NB4 (cell line): ENCODE data around the gene FARP1.

Experiments
- DNase-seq: peaks from one replicate; pipeline ENCODE4 v3.0.0; 2010; ENCODE audit warnings: low read depth
- H3K4me3 ChIP-seq: one replicate; pipeline ENCODE4 v1.5.1; 2011; ENCODE audit warnings: mild to moderate bottlenecking, low read depth, low read length, moderate library complexity
- MYC ChIP-seq: IDR thresholded peaks from 2 replicates; pipeline ENCODE4 v1.6.1; 2011; ENCODE audit warnings: low read depth, low read length
- POLR2A ChIP-seq: IDR thresholded peaks from 2 replicates; pipeline ENCODE4 v1.6.1; 2011; ENCODE audit warnings: mild to moderate bottlenecking; ENCODE audit not compliant: insufficient read length; ENCODE audit errors: extremely low read depth
- TF ChIP-seq, protein P1 (sequence below): IDR thresholded peaks from one replicate; pipeline ENCODE4 v1.5.1; 2012; ENCODE audit warnings: low read depth, low read length
- TF ChIP-seq, protein P2 (sequence below): IDR thresholded peaks from 2 replicates; pipeline ENCODE4 v1.6.1; 2011; ENCODE audit warnings: low read depth, low read length

FARP1 gene

DNA sequence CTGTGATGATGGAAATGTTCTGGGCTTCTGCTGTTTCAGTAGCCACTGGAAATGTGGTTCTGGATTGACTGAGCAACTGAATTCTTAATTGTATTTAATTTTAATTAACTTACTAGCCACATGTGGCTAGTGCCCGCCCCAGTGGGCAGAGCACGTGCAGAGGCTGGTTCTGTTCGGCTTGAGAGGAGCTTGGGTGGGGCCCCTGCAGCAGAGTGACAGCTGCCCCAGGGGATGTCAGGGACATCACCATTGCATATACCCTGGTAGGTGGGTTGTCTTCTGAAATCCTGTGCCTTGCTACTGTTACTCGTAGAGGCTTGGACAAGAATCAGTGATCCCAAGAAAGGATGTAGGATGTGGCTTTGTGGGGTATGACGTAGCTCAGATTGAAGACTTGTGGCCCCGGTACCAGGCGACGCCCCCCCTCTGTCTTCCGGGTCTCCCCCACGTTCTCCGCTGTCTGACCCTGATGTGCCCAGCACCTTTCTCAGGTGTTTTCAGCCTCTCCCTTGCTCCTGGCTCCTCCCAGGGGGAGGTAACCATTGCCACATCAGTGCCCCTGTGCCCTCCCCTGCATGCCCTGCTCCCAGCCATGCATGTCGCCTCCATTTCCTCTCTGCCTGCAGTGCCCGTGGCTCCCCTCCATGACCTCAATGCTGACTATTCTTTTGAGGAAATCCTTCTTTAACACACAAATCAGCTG, 136.7 kb downstream of the FARP1 start:
- DNase-seq: peak; percentile 27
- TF ChIP-seq POLR2A: no peak
- TF ChIP-seq, protein P1, sequence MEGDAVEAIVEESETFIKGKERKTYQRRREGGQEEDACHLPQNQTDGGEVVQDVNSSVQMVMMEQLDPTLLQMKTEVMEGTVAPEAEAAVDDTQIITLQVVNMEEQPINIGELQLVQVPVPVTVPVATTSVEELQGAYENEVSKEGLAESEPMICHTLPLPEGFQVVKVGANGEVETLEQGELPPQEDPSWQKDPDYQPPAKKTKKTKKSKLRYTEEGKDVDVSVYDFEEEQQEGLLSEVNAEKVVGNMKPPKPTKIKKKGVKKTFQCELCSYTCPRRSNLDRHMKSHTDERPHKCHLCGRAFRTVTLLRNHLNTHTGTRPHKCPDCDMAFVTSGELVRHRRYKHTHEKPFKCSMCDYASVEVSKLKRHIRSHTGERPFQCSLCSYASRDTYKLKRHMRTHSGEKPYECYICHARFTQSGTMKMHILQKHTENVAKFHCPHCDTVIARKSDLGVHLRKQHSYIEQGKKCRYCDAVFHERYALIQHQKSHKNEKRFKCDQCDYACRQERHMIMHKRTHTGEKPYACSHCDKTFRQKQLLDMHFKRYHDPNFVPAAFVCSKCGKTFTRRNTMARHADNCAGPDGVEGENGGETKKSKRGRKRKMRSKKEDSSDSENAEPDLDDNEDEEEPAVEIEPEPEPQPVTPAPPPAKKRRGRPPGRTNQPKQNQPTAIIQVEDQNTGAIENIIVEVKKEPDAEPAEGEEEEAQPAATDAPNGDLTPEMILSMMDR: no peak
- TF ChIP-seq, protein P2, sequence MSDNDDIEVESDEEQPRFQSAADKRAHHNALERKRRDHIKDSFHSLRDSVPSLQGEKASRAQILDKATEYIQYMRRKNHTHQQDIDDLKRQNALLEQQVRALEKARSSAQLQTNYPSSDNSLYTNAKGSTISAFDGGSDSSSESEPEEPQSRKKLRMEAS: no peak
- TF ChIP-seq MYC: no peak
- no peak overlapping the region for H3K4me3 ChIP-seq

DNA sequence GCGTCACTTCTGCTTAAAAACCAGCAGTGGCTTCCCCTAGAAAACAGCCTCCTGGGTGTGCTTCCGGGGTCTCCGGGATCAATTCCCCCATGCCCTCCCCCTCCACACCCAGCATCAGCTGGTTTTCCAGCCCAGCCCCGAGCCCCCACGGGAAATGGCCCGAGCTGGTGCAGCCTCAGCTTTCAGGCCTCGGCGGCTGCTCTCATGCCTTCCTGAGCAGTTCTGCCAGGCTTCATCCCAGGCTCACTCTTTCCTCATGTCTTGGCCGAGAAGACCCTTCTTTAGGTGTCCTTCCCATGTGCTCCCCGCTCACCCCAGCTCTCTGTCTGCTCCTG, 137.2 kb downstream of the FARP1 start:
- no peak for DNase-seq
- no peak overlapping the region for H3K4me3 ChIP-seq

DNA sequence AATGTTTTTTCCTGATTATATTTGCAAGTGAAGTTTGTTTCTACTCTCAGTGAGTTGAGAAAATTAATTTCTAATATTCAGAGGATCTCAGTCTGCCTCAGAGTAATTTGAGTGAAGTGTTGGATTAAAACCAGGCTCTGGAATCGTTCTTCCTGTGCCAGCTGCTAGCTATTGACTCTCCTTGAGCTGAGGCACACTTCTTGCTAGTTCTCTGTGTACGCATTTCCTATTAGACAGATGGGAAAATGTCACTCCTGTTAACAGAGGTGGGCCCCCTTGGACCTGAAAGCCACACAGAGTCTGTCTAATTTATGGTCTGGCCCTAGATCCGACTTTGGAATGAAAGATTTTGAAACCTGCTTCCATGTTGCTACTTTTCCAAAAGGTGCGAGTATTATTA, 141.8 kb downstream of the FARP1 start:
- DNase-seq: no peak
- H3K4me3 ChIP-seq: no peak overlapping the region
- TF ChIP-seq, protein P2: no peak
- TF ChIP-seq POLR2A (no peak), MYC (no peak)
- TF ChIP-seq, protein P1: no peak

More for the DNA sequence above, 137.2 kb downstream of the FARP1 start:
- TF ChIP-seq, protein P1: no peak
- TF ChIP-seq MYC (no peak), POLR2A (no peak)
- TF ChIP-seq, protein P2: no peak

DNA sequence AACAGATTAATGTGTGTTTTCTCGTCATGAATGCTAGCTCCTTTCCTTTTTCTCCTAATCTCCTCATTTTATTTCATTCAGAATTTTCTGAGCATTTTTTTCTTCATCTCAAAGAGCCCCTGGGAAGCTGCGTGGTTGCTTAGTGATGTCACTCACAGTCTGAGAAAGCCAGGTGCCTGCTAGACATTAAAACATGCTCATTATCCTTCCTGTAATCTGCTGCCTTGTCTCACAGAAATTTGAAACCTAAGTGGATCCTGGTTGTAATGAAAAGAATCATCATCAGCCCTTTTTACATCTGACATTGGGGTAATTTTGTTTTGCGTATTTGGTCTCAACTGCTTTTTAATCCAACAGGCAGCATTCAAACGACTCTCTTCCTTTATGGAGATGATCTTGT, 142.4 kb downstream of the FARP1 start:
- TF ChIP-seq POLR2A (no peak), MYC (no peak)
- TF ChIP-seq, protein P2: no peak
- TF ChIP-seq, protein P1: no peak
- no peak for DNase-seq
- no peak overlapping the region for H3K4me3 ChIP-seq

DNA sequence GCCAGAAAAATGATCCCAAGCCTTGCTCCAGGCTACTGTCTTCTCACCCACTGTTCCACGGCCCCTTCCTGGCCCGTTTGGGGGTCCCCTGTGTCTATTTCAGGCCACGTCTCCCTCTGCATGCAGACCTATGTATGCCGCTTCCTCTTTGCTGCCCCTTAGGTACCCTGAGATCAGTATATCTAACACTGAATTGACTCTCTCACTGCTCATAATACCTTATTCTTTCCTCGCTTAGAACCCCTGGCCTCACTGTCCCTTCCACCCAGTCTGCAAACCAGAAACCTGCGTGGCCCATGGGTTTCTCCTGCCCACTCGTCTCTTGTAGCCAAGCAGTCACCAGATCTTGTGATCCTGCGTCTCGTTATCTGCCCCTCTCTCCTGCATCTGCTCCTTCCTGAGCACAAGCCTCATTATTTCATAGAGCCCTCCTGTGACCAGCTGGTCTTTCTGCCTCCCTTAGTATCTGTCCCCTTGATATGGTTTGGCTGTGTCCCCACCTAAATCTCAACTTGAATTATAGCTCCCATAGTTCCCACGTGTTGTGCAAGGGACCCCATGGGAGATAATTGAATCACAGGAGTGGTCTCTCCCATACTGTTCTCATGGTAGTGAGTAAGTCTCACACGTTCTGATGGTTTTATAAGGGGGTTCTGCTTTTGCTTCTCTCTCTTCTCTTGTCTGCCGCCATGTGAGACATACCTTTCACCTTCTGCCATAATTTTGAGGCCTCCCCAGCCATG, 143.1 kb downstream of the FARP1 start:
- TF ChIP-seq, protein P2: no peak
- no peak for TF ChIP-seq MYC
- no peak for TF ChIP-seq POLR2A
- TF ChIP-seq, protein P1: no peak
- no peak for DNase-seq

More for the DNA sequence above, 143.1 kb downstream of the FARP1 start:
- no peak overlapping the region for H3K4me3 ChIP-seq
